Mesendoderm (in vitro differentiated cells): ENCODE data around the gene CTSO.
A peak's percentile ranks its signal among the peaks of the same experiment; 100 is the strongest.

Experiments used
- DNase-seq: peaks from one replicate; pipeline ENCODE4 v3.0.0; 2013
- H2AK5ac ChIP-seq: 2 replicates; pipeline ENCODE4 v1.6.1; 2013; ENCODE audit warnings: low read length, inconsistent platforms
- H2BK120ac ChIP-seq: 2 replicates; pipeline ENCODE4 v1.6.1; 2013; ENCODE audit warnings: low read depth, mild to moderate bottlenecking, low read length, moderate library complexity, mixed read lengths
- H2BK15ac ChIP-seq: replicated peaks from 2 replicates; pipeline ENCODE4 v1.6.1; 2013; ENCODE audit warnings: low read depth, mild to moderate bottlenecking, moderate library complexity
- H2BK5ac ChIP-seq: 2 replicates; pipeline ENCODE4 v1.6.1; 2013; ENCODE audit warnings: low read length, inconsistent platforms
- H3K18ac ChIP-seq: 2 replicates; pipeline ENCODE4 v1.6.1; 2013; ENCODE audit warnings: mild to moderate bottlenecking, low read length, mixed read lengths
- H3K23ac ChIP-seq: one replicate; pipeline ENCODE4 v1.6.1; 2013; ENCODE audit warnings: low read length
- H3K27ac ChIP-seq: 2 replicates; pipeline ENCODE4 v1.5.1; 2013; ENCODE audit warnings: low read depth, mild to moderate bottlenecking, inconsistent platforms, low read length, moderate library complexity
- H3K27me3 ChIP-seq: 2 replicates; pipeline ENCODE4 v1.6.1; 2013; ENCODE audit warnings: low read length, control low read depth, mild to moderate bottlenecking, inconsistent platforms; ENCODE audit not compliant: insufficient read depth, poor library complexity
- H3K36me3 ChIP-seq: 2 replicates; pipeline ENCODE4 v1.6.1; 2013; ENCODE audit warnings: low read length, inconsistent platforms; ENCODE audit not compliant: control insufficient read depth, insufficient read depth
- H3K4ac ChIP-seq: one replicate; pipeline ENCODE4 v1.6.1; 2013; ENCODE audit warnings: low read depth, mild to moderate bottlenecking, low read length, moderate library complexity
- H3K4me1 ChIP-seq: 2 replicates; pipeline ENCODE4 v1.6.1; 2013; ENCODE audit warnings: low read depth, low read length, inconsistent platforms; ENCODE audit not compliant: control insufficient read depth
- H3K4me2 ChIP-seq: 2 replicates; pipeline ENCODE4 v1.6.1; 2013; ENCODE audit warnings: low read length
- H3K4me3 ChIP-seq: 2 replicates; pipeline ENCODE4 v1.5.1; 2013; ENCODE audit warnings: mild to moderate bottlenecking, low read length
- H3K56ac ChIP-seq: one replicate; pipeline ENCODE4 v1.6.1; 2013; ENCODE audit warnings: low read length
- H3K79me1 ChIP-seq: 2 replicates; pipeline ENCODE4 v1.6.1; 2013; ENCODE audit warnings: low read length, inconsistent platforms
- H3K79me2 ChIP-seq: 2 replicates; pipeline ENCODE4 v1.6.1; 2013; ENCODE audit warnings: mild to moderate bottlenecking, low read length; ENCODE audit not compliant: control insufficient read depth, insufficient read depth
- H3K9ac ChIP-seq: 2 replicates; pipeline ENCODE4 v1.6.1; 2013; ENCODE audit warnings: low read length, inconsistent platforms
- H4K5ac ChIP-seq: one replicate; pipeline ENCODE4 v1.6.1; 2013; ENCODE audit warnings: low read length
- H4K8ac ChIP-seq: one replicate; pipeline ENCODE4 v1.6.1; 2013; ENCODE audit warnings: low read depth, mild to moderate bottlenecking, control low read depth, low read length, moderate library complexity
- WGBS: extraction: QIAGEN DNeasy Blood & Tissue Kit; methylation state at CpG from one replicate; pipeline ENCODE4 v1.1.7; 2013; ENCODE audit warnings: low lambda C conversion rate, missing lambda C conversion rate; ENCODE audit not compliant: insufficient coverage; ENCODE audit errors: extremely low coverage; 5-methylcytosine and 5-hydroxymethylcytosine counted together

Gene CTSO

DNA sequence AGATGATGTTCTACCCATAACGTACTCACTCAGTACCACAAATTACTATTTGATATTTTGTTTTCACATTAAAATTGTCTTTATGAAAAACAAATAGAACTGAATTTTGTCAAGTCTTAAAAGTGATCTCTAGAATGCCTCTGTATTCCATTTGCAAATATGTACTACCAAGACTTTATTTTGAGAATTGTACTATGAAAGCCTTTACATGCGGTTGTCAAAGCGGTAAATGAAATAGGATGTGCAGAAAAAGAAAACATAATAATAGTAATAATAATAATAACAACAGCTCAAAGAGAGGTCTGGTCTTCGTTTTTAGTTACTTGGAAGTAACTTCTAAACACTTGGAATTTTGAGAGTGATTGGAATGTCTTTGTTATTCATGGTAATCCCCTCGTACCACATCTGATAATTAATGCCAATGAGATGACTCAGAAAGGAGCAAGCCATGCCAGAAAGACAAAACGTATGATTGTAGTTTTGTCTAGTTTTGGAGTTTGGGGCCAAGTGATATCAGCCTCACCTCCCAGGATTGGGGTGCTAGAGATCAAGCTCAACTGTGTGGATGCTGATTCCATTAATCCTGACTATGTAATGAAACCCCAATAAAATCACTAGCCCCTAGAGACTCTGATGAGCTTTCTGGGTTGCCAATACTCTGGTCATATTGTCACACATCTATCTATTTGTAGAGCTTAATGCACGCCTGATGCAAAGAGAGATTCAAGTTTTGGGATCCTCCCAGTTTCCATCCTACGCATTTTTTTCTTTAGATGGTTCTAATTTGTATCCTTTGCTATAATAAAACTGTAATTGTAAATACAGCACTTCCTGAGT is 20.2 kb upstream of the CTSO start:
- H4K8ac ChIP-seq, result no peak overlapping the region
- no peaks in the 10 kb centered on the region for H3K79me2 ChIP-seq
- no peaks in the 10 kb centered on the region for H3K27me3 ChIP-seq
- H2BK120ac ChIP-seq, result peak overlapping the region; percentile 67
- peak; percentile 78 for DNase-seq
- no peak overlapping the region for H3K4me3 ChIP-seq
- no peak overlapping the region for H3K9ac ChIP-seq
- H3K23ac ChIP-seq, result no peak overlapping the region
- no peak overlapping the region for H4K5ac ChIP-seq
- no peak overlapping the region for H3K4ac ChIP-seq
- no peak overlapping the region for H2AK5ac ChIP-seq
- no CpG with 5 or more reads among the region's 8 CpGs for WGBS
- H3K27ac ChIP-seq, result no peak overlapping the region
- H3K56ac ChIP-seq, result peak overlapping the region; percentile 7
- H3K4me1 ChIP-seq, result peaks cover 4% of the 10 kb centered on the region
- no peak overlapping the region for H3K4me2 ChIP-seq
- no peak overlapping the region for H2BK15ac ChIP-seq
- H3K36me3 ChIP-seq, result no peaks in the 10 kb centered on the region
- H3K18ac ChIP-seq, result peak overlapping the region; percentile 76
- no peaks in the 10 kb centered on the region for H3K79me1 ChIP-seq
- H2BK5ac ChIP-seq, result no peak overlapping the region

DNA sequence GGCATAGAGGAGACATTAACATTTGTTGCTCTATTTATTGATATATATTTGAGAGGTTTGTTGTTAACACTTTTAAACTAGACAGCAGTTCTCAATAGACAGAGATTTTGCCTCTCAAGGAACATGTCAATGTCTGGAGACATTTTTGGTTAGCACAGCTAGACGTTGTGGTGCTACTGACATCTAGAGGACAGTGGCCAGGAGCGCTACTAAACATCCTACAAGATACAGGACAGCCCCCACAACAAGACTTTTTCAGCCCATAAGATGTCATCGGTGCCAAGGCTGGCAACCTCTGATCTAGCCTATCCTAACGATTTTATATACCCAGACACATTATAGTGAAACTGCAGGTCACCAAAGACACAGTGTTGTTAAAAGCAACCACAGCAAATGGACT is 18.4 kb upstream of the CTSO start:
- no peaks in the 10 kb centered on the region for H3K36me3 ChIP-seq
- no peak overlapping the region for H3K56ac ChIP-seq
- no peak overlapping the region for H3K18ac ChIP-seq
- no peak overlapping the region for H3K9ac ChIP-seq
- no peak overlapping the region for H4K5ac ChIP-seq
- no peak overlapping the region for H2BK15ac ChIP-seq
- WGBS, result no CpG with 5 or more reads among the region's 4 CpGs
- H2AK5ac ChIP-seq, result no peak overlapping the region
- DNase-seq, result peak; percentile 70
- no peak overlapping the region for H2BK5ac ChIP-seq
- no peaks in the 10 kb centered on the region for H3K79me1 ChIP-seq
- H3K4me3 ChIP-seq, result no peak overlapping the region
- H2BK120ac ChIP-seq, result no peak overlapping the region
- no peak overlapping the region for H3K27ac ChIP-seq
- peaks cover 4% of the 10 kb centered on the region for H3K4me1 ChIP-seq
- no peaks in the 10 kb centered on the region for H3K79me2 ChIP-seq
- H4K8ac ChIP-seq, result no peak overlapping the region
- H3K27me3 ChIP-seq, result no peaks in the 10 kb centered on the region
- no peak overlapping the region for H3K4ac ChIP-seq
- no peak overlapping the region for H3K23ac ChIP-seq
- H3K4me2 ChIP-seq, result no peak overlapping the region

DNA sequence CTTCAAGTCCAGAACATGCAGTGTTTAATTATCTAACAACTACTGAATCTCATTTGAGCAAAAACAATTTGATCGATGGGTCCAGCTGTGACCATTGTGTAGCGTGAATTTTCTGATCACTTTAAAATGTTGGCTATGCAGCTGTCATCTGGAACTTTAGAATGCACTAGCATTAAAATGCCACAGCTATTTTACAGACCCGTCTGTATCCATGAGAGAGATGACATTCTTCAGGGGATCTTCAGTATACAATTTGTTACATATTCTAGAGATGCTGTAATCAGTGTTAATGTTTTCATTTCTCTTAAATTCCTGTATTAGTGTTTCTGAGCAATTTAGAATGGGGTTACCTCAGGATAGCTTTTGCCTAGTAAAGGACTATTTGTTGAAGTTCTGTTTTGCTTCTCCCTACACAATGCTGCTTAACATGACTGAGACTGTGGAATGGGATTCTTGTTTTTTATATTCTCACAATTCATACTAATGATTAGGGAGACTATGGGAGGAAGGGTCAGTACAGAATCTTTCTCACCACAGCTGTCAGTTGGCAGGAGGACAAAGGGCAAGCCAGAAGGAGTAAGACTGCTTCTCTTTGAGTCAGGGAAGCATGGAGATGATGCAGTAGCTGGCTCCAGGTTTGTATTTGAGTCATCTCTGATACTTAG is 13.2 kb upstream of the CTSO start:
- Histone ChIP-seq H2BK5ac (no peak overlapping the region), H3K23ac (no peak overlapping the region), H2BK120ac (no peak overlapping the region), H3K56ac (no peak overlapping the region), H3K4me3 (no peak overlapping the region), H3K27ac (no peak overlapping the region), H3K36me3 (no peaks in the 10 kb centered on the region), H3K18ac (no peak overlapping the region), H4K8ac (no peak overlapping the region), H3K4me2 (no peak overlapping the region), H2BK15ac (no peak overlapping the region), H3K4ac (no peak overlapping the region), H3K79me1 (no peaks in the 10 kb centered on the region), H3K4me1 (no peaks in the 10 kb centered on the region), H2AK5ac (no peak overlapping the region), H3K9ac (no peak overlapping the region), H3K27me3 (no peaks in the 10 kb centered on the region), H3K79me2 (no peaks in the 10 kb centered on the region), H4K5ac (no peak overlapping the region)
- WGBS, result no CpG with 5 or more reads among the region's 3 CpGs
- DNase-seq, result no peak

DNA sequence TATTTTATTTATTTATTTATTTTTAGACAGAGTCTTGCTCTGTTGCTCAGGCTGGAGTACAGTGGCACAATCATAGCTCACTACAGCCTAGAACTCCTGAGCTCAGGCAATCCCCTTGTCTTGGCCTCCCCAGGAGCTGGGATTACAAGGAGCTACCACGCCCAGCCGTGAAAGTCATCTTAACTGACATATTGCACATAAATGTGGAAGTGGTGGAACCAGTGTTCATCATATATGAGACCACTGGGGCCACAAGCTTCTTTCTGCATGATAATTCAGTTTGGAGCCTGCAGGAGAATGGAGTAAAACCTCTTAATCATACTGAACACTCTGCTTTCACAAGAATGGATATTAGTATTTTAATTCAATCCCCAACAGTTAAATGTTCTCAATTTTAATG is 12.5 kb upstream of the CTSO start:
- Histone ChIP-seq H3K27ac (no peak overlapping the region), H3K36me3 (no peaks in the 10 kb centered on the region), H3K56ac (no peak overlapping the region), H3K4me3 (no peak overlapping the region), H3K79me1 (no peaks in the 10 kb centered on the region), H4K5ac (no peak overlapping the region), H3K4me1 (no peaks in the 10 kb centered on the region), H3K9ac (no peak overlapping the region), H2BK120ac (no peak overlapping the region), H3K27me3 (no peaks in the 10 kb centered on the region), H3K18ac (no peak overlapping the region), H3K79me2 (no peaks in the 10 kb centered on the region), H2BK5ac (no peak overlapping the region), H3K23ac (no peak overlapping the region), H4K8ac (no peak overlapping the region), H2AK5ac (no peak overlapping the region), H3K4me2 (no peak overlapping the region), H2BK15ac (no peak overlapping the region), H3K4ac (no peak overlapping the region)
- no peak for DNase-seq
- no CpG with 5 or more reads among the region's 2 CpGs for WGBS

DNA sequence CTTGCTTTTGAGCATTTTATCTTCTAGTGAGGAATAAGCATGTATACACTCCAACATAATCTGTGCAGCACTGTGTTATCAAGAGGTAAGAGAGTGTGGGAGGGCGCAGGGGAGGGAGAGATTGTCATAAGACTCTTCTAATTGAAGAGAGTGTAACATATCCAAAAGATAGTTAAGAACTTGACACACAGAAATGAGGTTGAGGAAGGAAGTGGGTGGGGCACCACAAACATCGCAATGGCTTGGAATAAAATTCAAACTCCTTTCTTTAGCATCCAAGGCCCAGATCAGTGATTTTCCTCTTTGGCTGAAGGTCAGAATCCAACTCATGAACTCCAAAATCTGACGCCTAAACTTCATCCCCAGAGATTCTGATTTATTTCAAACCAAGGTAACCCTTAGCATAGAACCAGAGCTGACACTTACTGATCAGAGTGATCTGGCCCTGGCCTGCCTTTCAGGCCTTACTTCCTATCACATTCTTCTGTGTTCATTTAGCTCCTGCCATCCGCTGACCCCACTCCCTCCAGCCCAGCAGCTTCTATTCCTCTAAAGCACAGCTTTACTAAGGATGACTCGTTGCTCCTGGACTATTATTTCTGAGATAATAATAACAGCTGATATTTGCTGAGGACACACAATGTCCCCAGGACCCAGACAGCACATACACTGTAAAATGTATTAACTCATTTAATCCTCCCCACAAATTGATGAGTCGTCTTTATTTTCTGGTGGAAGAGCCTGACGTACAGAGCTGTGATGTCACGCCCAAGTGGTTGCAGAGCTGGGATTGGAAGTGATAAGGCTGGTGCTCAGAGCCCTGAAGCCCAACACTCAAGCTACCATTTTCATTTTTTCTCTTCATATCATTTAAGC is 10.6 kb upstream of the CTSO start:
- Histone ChIP-seq H3K4me3 (no peak overlapping the region), H3K9ac (no peak overlapping the region), H3K18ac (no peak overlapping the region), H3K4me2 (no peak overlapping the region), H2BK5ac (no peak overlapping the region), H3K79me2 (no peaks in the 10 kb centered on the region), H4K8ac (no peak overlapping the region), H3K27ac (no peak overlapping the region), H3K56ac (no peak overlapping the region), H3K4ac (no peak overlapping the region), H3K27me3 (no peaks in the 10 kb centered on the region), H3K36me3 (no peaks in the 10 kb centered on the region), H2BK120ac (no peak overlapping the region), H2BK15ac (no peak overlapping the region), H4K5ac (no peak overlapping the region), H3K79me1 (no peaks in the 10 kb centered on the region), H3K23ac (no peak overlapping the region), H3K4me1 (no peaks in the 10 kb centered on the region), H2AK5ac (no peak overlapping the region)
- WGBS, result no CpG with 5 or more reads among the region's 8 CpGs
- DNase-seq, result no peak
